Activated T-helper 2 cell treated with anti-CD3 and anti-CD28 coated beads, Interferon-gamma antibody, Interleukin-2, Interleukin-4, amounts not matched to agents 10 μg/mL and 5 μg/mL and 100 μg/mL, durations not matched to agents 14 hours and 24 hours and 36 hours (primary cell): ENCODE data around the gene AP1S1. TPM values are rescaled to one million over a fixed set of nuclear protein-coding genes. Genes with fewer than 3 reads are reported as not detected.
"Not testable (repeated sequence)": the region's sequence is repeated elsewhere in the genome, so short reads cannot be mapped to it uniquely, and the experiment has no call there.

ENCODE experiments used
- DNase-seq: peaks from one replicate; pipeline ENCODE4 v3.0.0; 2021; ENCODE audit warnings: low spot score
- H3K27ac Mint-ChIP-seq: one replicate; pipeline ENCODE4 v1.8.0; 2021; ENCODE audit warnings: mixed read lengths
- H3K27me3 Mint-ChIP-seq: one replicate; pipeline ENCODE4 v1.8.0; 2021; ENCODE audit warnings: low read depth, mixed read lengths
- H3K36me3 Mint-ChIP-seq: one replicate; pipeline ENCODE4 v1.8.0; 2021; ENCODE audit warnings: low read depth, mixed read lengths
- H3K4me1 Mint-ChIP-seq: one replicate; pipeline ENCODE4 v1.8.0; 2021; ENCODE audit warnings: low read depth, mixed read lengths
- H3K4me3 Mint-ChIP-seq: one replicate; pipeline ENCODE4 v1.8.0; 2021; ENCODE audit warnings: low read depth, mild to moderate bottlenecking, moderate library complexity, mixed read lengths
- H3K9me3 Mint-ChIP-seq: one replicate; pipeline ENCODE4 v1.8.0; 2021; ENCODE audit warnings: mixed read lengths
- intact Hi-C: fragments of 100-400 bp; cut with micrococcal nuclease; formaldehyde crosslinking; loops from one replicate; pipeline ENCODE4 v1.15.1; 2023
- total RNA-seq: library from RNA; stranded (reverse); gene quantifications from 2 replicates; pipeline ENCODE4 v1.2.3, GENCODE V29; 2022

AP1S1 gene
- total RNA-seq, 1 donor from 2014 or later, result 42.8 TPM

DNA sequence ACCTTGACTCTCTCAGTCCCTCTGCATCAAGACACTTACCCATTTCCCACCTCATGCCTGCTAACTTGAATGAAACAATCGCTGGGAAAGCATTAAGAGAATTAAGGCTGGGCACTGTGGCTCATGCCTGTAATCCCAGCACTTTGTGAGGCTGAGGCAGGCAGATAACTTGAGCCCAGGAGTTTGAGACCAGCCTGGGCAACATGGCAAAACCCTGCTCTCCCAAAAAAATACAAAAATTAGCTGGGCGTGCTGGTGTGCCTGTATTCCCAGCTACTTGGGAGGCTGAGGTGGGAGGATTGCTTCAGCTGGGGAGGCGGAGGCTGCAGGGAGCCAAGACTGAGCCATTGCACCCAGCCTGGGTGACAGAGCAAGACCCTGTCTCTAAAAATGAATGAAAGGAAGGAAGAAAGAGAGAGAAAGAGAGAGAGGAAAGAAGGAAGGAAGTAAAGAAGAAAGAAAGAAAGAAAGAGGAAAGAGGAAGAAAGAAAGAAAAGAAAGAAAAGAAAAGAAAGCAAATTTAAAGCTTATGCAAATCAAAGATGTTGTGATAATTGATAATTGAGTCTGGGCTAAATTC is 26.7 kb upstream of the AP1S1 start:
- Mint-ChIP-seq H3K27ac (no peak overlapping the region), H3K27me3 (peaks cover 42% of the 10 kb centered on the region), H3K4me3 (no peak overlapping the region)

DNA sequence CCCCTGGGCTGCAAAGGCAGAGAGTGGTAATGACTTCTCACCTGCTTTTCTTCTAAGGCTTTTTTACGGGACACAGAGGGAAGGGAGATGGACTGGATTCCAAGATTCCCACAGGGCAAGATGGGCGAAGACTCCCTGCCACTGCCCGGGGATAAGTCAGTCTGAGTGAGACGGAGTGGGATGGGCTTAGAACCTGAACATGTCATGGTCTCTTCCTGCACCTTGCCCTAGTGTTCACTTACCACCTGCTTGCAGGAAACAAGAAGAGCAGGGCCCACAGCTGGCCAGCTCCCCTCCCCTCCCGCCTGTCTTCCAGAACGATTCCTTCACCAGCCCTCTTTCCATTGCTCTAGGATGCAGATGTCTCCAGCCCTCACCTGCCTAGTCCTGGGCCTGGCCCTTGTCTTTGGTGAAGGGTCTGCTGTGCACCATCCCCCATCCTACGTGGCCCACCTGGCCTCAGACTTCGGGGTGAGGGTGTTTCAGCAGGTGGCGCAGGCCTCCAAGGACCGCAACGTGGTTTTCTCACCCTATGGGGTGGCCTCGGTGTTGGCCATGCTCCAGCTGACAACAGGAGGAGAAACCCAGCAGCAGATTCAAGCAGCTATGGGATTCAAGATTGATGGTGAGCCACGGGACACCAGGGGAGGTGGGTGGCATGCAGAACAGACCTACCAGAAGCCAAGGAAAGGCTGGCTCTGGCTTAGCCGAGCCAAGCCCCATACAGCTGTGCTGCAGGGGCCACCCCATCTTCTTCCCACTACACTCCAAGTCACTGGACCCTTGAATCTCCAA is 26.0 kb upstream of the AP1S1 start:
- no peak for DNase-seq
- H3K36me3 Mint-ChIP-seq, result no peaks in the 10 kb centered on the region
- peaks cover 38% of the 10 kb centered on the region for H3K27me3 Mint-ChIP-seq
- intact Hi-C loops, result no loop called here
- H3K4me1 Mint-ChIP-seq, result peaks cover 35% of the 10 kb centered on the region
- no peak overlapping the region for H3K4me3 Mint-ChIP-seq
- H3K9me3 Mint-ChIP-seq, result no peaks in the 10 kb centered on the region
- no peak overlapping the region for H3K27ac Mint-ChIP-seq

More for the DNA sequence above, 26.7 kb upstream of the AP1S1 start:
- DNase-seq, result no peak
- intact Hi-C loops, result no loop called here
- Mint-ChIP-seq H3K36me3 (no peaks in the 10 kb centered on the region), H3K4me1 (peaks cover 37% of the 10 kb centered on the region), H3K9me3 (no peaks in the 10 kb centered on the region)

DNA sequence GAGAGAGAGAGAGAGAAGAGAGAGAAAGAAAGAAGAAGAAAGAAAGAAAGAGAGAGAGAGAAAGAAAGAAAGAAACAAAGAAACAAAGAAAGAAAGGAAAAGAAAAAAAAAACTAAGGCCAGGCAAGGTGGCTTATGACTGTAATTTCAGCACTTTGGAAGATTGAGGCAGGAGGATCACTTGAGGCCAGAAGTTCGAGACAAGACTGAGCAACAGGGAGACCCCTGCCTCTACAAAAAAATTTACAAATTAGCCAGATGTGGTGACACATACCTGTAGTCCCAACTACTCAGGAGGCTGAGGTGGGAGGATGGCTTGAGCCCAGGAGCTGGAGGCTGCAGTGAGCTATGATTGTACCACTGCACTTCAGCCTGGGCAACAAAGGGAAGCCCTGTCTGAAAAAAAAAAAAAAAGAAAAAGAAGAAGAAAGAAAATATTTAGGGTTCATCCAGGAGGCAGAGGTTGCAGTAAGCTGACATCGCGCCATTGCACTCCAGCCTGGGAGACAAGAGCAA is 24.6 kb upstream of the AP1S1 start:
- intact Hi-C loops, result no loop called here
- Mint-ChIP-seq H3K9me3 (no peaks in the 10 kb centered on the region), H3K4me3 (no peak overlapping the region), H3K27me3 (peaks cover 40% of the 10 kb centered on the region), H3K27ac (no peak overlapping the region), H3K36me3 (no peaks in the 10 kb centered on the region), H3K4me1 (peaks cover 40% of the 10 kb centered on the region)
- no peak for DNase-seq

DNA sequence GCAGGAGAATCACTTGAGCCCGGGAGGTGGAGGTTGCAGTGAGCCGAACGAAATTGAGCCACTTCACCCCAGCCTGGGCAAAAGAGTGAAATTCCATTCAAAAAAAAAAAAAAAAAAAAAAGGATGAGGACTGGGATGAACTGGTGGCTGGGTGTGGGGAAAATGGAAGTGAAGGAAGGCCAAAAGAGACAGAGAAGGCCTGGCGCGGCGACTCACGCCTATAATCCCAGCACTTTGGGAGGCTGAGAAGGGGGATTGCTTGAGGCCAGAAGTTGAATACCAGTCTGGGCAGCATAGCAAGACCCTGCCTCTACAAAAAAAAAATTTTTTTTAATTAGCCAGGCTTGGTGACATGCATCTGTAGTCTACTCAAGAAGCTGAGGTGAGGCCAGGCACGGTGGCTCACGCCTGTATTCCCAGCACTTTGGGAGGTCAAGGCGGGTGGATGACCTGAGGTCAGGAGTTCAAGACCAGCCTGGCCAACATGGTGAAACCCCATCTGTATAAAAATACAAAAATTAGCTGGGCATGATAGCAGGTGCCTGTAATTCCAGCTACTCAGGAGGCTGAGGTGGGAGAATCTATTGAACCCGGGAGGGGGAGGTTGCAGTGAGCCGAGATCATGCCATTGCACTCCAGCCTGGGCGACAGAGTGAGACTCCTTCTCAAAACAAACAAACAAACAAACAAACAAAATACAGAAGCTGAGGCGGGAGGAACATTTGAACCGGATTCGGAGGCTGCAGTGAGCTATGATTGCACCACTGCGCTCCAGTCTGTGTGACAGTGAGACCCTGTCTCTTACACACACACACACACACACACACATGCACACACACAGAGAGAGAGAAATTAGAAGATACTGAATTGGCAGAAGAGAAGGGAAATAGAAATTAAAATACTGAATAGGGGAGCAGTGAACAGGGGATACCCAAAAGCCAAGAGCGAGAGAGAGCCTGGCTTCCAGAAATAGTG is 21.4 kb upstream of the AP1S1 start:
- H3K9me3 Mint-ChIP-seq, intact Hi-C loops, DNase-seq, H3K4me3 Mint-ChIP-seq, H3K27ac Mint-ChIP-seq, H3K36me3 Mint-ChIP-seq: not testable (repeated sequence)
- H3K4me1 Mint-ChIP-seq, result peaks cover 28% of the 10 kb centered on the region
- peaks cover 37% of the 10 kb centered on the region for H3K27me3 Mint-ChIP-seq

DNA sequence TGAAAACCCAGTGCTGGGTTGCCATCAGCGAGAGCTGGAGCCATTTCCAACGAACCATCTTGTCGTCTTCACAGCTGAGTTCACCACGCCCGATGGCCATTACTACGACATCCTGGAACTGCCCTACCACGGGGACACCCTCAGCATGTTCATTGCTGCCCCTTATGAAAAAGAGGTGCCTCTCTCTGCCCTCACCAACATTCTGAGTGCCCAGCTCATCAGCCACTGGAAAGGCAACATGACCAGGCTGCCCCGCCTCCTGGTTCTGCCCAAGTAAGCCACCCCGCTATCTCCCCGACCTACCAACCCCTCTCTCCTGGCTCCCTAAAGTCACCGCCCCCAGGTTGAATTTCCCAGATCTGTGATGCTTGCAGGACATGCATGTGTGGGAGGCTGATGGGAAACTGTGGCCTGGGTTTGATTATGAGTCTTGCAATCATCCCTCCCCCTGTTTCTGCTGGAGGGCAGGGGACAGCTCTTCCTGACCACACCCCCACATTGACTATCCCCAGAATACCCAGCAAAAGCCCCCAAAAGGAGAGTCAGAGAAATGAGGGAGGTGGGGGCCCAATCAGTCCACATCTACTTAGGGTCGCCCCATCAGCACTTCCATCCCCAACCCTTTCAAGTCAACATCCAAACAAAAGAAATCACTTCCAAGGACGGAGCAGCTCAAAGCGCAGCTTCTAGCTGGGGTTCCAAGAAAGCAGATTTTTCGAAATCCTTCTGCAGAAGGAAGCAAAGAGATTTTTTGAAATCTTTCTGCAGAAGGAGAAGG is 20.5 kb upstream of the AP1S1 start:
- Mint-ChIP-seq H3K36me3 (no peaks in the 10 kb centered on the region), H3K27me3 (peaks cover 32% of the 10 kb centered on the region), H3K27ac (no peak overlapping the region), H3K9me3 (no peaks in the 10 kb centered on the region), H3K4me3 (no peak overlapping the region), H3K4me1 (peaks cover 31% of the 10 kb centered on the region)
- no peak for DNase-seq
- intact Hi-C loops, result no loop called here

DNA sequence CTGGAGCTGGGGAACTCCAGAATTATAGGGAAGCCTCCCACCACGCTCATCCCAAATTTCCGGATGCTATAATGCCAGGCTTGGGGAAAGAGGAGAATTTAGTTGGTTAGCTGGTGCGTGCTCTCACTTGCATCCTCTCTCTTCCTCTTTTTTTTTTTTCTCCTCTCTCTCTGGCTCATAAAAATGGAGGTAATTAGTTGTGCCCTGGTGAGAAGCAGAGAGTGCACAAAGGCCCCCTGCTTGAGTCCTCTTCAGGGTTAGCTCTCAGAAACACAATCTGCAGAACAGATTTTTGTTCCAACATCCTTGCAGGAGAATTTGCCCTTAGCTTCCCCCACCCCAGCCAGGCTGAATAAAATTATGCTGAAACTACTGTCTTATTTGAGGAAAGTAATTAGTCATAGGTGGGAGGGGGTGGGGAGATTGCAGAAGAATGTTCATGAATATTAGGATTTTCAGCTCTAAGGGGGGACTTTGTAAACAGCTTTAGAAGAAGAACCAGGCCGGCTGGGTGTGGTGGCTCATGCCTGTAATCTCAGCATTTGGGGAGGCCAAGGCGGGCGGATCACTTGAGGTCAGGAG is 19.8 kb upstream of the AP1S1 start:
- H3K36me3 Mint-ChIP-seq, result no peaks in the 10 kb centered on the region
- H3K4me1 Mint-ChIP-seq, result peaks cover 31% of the 10 kb centered on the region
- no peaks in the 10 kb centered on the region for H3K9me3 Mint-ChIP-seq
- DNase-seq, result no peak
- peaks cover 30% of the 10 kb centered on the region for H3K27me3 Mint-ChIP-seq
- intact Hi-C loops, result no loop called here
- H3K27ac Mint-ChIP-seq, result no peak overlapping the region
- H3K4me3 Mint-ChIP-seq, result no peak overlapping the region

DNA sequence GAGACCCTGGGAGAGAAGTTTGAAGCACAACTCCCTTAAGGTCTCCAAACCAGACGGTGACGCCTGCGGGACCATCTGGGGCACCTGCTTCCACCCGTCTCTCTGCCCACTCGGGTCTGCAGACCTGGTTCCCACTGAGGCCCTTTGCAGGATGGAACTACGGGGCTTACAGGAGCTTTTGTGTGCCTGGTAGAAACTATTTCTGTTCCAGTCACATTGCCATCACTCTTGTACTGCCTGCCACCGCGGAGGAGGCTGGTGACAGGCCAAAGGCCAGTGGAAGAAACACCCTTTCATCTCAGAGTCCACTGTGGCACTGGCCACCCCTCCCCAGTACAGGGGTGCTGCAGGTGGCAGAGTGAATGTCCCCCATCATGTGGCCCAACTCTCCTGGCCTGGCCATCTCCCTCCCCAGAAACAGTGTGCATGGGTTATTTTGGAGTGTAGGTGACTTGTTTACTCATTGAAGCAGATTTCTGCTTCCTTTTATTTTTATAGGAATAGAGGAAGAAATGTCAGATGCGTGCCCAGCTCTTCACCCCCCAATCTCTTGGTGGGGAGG is 16.5 kb upstream of the AP1S1 start:
- Mint-ChIP-seq H3K9me3 (no peaks in the 10 kb centered on the region), H3K27ac (peak overlapping the region; percentile 50), H3K27me3 (peaks cover 22% of the 10 kb centered on the region), H3K4me1 (peaks cover 40% of the 10 kb centered on the region), H3K4me3 (peak overlapping the region; percentile 42), H3K36me3 (no peaks in the 10 kb centered on the region)
- no peak for DNase-seq
- intact Hi-C loops, result loop anchor here (1.0 to 2.0 kb wide), 3 partner anchors 13 to 107 kb away; partner anchors contain the start of genes FIS1 and TRIM56

DNA sequence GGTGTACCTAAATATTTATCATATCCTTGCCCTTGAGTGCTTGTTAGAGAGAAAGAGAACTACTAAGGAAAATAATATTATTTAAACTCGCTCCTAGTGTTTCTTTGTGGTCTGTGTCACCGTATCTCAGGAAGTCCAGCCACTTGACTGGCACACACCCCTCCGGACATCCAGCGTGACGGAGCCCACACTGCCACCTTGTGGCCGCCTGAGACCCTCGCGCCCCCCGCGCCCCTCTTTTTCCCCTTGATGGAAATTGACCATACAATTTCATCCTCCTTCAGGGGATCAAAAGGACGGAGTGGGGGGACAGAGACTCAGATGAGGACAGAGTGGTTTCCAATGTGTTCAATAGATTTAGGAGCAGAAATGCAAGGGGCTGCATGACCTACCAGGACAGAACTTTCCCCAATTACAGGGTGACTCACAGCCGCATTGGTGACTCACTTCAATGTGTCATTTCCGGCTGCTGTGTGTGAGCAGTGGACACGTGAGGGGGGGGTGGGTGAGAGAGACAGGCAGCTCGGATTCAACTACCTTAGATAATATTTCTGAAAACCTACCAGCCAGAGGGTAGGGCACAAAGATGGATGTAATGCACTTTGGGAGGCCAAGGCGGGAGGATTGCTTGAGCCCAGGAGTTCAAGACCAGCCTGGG is 15.9 kb upstream of the AP1S1 start:
- peak; percentile 67 for DNase-seq
- Mint-ChIP-seq H3K9me3 (no peaks in the 10 kb centered on the region), H3K4me3 (peak overlapping the region; percentile 42), H3K4me1 (peaks cover 42% of the 10 kb centered on the region), H3K27ac (peak overlapping the region; percentile 50), H3K36me3 (no peaks in the 10 kb centered on the region), H3K27me3 (peaks cover 22% of the 10 kb centered on the region)
- intact Hi-C loops, result loop anchor here (1.0 to 2.0 kb wide), 2 partner anchors 53 to 106 kb away; partner anchors contain the start of genes FIS1 and TRIM56

DNA sequence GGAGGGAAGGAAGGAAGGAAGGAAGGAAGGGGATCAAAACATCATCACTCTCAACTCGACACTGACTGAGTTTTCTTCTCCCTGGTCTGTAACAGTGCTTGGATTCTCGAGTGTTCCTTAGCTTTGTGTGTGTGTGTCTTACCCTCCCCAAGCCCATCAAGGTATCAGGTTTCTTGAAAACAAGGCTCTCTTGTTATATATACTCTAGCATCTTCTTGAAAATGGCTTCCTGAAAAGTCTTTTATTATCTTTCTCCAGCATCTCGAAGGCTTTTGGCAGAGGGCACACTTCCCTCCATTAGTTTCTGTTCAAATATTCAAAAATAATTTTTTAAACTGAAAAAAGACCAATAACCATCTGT is 14.0 kb upstream of the AP1S1 start:
- H3K36me3 Mint-ChIP-seq, result no peaks in the 10 kb centered on the region
- H3K9me3 Mint-ChIP-seq, result no peaks in the 10 kb centered on the region
- no peak overlapping the region for H3K27ac Mint-ChIP-seq
- no peak overlapping the region for H3K4me3 Mint-ChIP-seq
- no peak for DNase-seq
- H3K27me3 Mint-ChIP-seq, result peaks cover 18% of the 10 kb centered on the region
- H3K4me1 Mint-ChIP-seq, result peaks cover 36% of the 10 kb centered on the region
- intact Hi-C loops, result loop anchor here (10.0 kb wide), 1 partner anchor 144 kb away; no protein-coding TSS in a partner anchor

DNA sequence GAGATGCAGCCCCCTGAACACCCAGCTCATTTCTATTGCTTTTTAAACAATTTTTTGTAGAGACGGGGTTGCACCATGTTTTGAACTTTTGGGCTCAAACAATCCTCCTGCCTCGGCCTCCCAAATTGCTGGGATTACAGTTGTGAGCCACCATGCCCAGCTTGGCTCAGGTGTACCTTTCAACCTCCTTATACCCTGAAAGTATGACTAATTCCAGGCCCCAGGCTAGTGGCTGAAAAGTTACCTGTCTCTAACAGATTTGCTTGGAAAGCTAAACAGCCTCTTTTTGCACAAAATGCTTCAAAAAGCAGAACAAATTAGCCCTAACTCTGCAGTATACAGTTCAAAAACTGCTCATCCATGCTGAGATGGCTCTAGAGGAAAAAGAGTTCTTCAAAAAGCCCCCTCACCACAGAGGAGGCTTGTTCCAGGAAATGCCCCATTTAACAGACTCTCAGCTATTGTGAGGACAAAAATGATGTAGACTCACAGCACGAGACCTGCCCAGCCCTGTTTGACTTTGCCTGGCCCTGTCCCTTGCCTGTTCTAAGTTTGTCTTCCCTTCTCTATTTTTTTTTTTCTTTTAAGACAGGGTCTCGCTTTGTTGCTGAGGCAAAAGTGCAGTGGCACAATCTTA is 13.4 kb upstream of the AP1S1 start:
- no peak for DNase-seq
- no peak overlapping the region for H3K27ac Mint-ChIP-seq
- H3K36me3 Mint-ChIP-seq, result no peaks in the 10 kb centered on the region
- intact Hi-C loops, result loop anchor here (10.0 kb wide), 1 partner anchor 144 kb away; no protein-coding TSS in a partner anchor
- no peaks in the 10 kb centered on the region for H3K9me3 Mint-ChIP-seq
- peaks cover 19% of the 10 kb centered on the region for H3K27me3 Mint-ChIP-seq
- peaks cover 36% of the 10 kb centered on the region for H3K4me1 Mint-ChIP-seq
- no peak overlapping the region for H3K4me3 Mint-ChIP-seq
